Endothelial cell of hepatic sinusoid (primary cell): Measurements from ENCODE around the gene ARMC10.
"Not testable (repeated sequence)": the region's sequence is repeated elsewhere in the genome, so short reads cannot be mapped to it uniquely, and the experiment has no call there.

ENCODE experiments used
- in situ Hi-C: cut with HindIII; loops from 2 replicates; pipeline ENCODE4 v1.10.0; 2017; ENCODE audit warnings: low sequenced_read_pairs

The ARMC10 gene

DNA sequence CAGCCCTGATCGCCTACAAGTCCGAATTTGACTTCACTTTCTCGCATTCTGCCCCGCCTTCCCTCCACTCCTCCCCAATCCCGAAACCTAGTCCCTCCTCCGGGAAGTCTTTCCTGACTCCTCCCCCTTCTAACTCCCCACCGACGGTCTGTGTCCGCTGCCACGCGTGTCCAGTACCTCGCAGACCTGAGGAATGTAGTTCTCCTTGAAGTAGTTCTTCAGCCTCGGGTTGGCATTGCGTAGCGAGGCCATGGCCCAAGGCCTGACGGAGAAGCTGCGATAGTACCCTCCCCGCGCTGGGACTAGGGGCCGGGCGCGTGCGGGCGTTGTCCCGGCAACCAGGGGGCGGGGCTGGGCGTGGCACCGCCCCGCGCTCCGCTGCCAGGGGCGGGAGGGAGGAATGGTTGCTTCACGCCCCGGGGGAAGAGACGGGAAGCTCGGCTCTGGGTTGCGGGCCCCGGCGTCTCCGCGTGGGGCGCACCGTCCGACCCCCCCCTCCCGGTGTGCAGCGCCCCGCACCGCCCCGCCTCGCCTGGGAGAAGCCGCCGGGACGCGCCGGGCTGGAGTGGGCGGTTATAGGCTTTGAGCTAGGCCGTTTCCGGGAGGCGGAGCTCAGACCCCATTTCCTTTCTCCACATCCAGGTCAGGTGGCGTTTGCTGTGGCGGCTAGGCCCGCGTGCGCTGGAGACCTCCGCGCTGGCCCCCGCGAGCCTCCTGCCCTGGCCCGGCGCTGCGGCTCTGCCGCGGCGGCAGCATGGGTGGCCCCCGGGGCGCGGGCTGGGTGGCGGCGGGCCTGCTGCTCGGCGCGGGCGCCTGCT, at the start of gene ARMC10, which contains the start of gene FBXL13:
Gene ARMC10 (plus strand): TSS at position 622 of the 818 bp plus-strand sequence. CDS start 133 bp downstream, at position 755.
Gene FBXL13 (minus strand): TSS at position 278 of the 818 bp plus-strand sequence.
- in situ Hi-C loops, result no loop called here

DNA sequence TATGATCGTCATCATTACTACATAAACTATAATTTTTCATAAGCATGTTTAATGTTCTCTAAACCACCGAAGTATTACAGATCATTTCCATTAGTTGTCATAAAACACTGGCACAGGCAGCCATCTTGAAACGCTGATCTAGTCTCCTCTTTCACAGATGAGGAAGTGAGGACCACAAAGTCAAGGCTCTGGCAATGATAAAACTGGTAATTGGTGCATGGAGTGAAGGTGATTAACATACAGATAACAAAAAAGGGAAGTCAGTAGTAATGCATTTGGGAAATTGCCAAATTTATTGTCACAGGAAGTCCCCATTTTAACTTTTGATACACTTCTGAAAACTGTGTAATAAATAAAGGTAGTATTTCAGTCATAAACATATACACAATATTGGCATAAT, 49.6 kb upstream of the ARMC10 start:
- in situ Hi-C loops, result no loop called here

DNA sequence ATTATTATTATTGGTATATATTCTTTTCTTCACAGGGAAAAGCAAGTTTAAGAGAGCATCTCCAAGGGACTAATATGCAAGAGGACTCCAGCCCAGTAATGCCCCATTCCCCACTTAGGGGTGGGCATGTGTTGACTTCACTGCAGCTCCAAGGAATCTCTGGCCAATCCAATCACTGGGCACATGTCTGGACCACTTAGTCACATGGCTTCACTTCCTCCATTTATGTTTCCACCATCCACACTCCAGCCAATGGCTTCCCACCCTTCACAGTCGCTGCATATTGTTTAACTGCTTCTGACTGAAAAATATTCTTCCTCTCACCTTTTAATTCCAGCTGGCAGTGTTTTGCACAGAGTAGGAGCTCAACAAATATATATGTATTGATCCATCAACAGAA, 43.9 kb upstream of the ARMC10 start:
- in situ Hi-C loops, result no loop called here

DNA sequence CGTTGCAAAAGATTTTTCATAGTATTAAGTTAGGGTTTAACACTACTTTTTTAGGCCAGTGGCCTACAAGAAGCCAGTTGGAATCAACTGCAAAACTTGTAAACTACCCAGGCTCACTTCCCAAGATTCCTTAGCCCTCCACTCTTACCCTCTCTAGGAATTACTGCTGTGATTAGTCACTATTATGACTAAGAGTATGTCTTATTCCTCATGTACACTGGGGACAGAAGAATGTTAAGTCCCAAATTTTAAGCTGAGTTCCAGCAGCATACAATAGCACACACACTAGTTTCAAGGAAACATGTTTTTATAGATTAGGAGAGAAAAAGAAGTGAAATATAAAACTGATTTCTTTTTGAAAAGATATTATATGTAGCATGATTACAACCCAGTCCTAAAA, 43.2 kb upstream of the ARMC10 start:
- in situ Hi-C loops, result no loop called here

DNA sequence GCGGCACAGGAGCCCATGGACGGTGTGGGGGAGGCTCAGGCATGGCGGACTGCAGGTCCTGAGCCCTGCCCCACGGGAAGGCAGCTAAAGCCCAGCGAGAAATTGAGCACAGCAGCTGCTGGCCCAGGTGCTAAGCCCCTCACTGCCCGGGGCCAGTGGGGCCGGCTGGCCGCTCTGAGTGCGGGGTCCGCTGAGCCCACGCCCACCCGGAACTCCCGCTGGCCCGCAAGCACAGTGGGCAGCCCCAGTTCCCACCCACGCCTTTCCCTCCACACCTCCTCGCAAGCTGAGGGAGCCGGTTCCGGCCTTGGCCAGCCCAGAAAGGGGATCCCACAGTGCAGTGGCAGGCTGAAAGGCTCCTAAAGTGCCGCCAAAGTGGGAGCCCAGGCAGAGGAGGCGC, 40.6 kb upstream of the ARMC10 start:
- in situ Hi-C loops, result not testable (repeated sequence)

DNA sequence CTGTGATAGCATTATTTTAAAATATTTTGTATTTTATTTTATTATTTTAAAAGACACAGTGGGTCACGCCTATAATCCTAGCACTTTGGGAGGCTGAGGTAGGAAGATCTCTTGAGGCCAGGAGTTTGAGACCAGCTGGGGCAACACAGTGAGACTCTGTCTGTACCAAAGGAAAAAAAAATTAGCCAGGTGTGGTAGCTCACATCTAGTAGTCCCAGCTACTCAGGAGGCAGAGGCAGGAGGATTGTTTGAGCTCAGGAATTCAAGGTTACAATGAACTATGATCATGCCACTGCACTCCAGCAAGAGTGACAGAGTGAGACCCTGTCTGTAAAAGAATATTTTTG, 37.5 kb upstream of the ARMC10 start:
- in situ Hi-C loops, result no loop called here

DNA sequence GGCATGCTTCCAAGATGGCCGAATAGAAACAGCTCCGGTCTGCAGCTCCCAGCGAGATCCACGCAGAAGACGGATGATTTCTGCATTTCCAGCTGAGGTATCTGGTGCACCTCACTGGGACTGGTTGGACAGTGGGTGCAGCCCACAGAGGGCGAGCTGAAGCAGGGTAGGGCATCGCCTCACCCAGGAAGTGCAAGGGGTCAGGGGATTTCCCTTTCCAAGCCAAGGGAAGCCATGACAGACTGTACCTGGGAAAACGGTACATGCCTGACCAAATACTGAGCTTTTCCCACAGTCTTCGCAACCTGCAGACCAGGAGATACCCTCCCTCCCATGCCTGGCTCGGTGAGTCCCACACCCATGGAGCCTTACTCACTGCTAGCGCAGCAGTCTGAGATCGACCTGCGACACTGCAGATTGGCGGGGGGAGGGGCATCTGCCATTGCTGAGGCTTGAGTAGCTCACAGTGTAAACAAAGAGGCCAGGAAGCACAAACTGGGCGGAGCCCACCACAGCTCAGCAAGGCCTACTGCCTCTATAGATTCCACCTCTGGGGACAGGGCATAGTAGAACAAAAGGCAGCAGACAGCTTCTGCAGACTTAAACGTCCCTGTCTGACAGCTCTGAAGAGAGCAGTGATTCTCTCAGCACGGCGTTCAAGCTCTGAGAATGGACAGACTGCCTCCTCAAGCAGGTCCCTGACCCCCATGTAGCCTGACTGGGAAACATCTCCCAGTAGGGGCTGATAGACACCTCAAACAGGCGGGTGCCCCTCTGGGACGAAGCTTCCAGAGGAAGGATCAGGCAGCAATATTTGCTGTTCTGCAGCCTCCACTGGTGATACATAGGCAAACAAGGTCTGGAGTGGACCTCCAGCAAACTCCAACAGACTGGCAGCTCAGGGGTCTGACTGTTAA, 36.9 kb upstream of the ARMC10 start:
- in situ Hi-C loops, result not testable (repeated sequence)

DNA sequence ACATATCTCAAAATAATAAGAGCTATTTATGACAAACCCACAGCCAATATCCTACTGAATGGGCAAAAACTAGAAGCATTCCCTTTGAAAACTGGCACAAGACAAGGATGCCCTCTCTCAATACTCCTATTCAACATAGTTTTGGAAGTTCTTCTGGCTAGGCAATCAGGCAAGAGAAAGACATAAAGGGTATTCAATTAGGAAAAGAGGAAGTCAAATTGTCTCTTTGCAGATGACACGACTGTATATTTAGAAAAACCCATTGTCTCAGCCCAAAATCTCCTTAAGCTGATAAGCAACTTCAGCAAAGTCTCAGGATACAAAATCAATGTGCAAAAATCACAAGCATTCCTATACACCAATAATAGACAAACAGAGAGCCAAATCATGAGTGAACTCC, 33.1 kb upstream of the ARMC10 start:
- in situ Hi-C loops, result not testable (repeated sequence)

DNA sequence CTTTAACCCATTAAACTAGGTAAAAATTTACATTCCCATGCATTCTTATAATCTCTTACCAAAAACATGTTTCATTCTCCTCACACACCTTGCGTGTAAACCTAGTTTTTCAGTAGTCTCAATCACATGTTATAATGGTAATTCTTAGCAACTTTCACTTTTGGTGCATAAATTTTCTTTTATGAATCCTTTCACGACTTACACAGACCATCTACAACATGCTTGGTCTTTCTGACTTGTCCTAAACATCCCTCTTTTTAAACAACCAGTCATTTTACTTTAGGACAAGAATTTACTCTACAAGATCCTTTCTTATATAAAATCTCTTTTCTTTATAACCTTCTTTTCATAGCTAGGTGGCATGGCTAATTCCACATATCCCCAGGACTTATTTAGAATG, 26.1 kb upstream of the ARMC10 start:
- in situ Hi-C loops, result no loop called here

DNA sequence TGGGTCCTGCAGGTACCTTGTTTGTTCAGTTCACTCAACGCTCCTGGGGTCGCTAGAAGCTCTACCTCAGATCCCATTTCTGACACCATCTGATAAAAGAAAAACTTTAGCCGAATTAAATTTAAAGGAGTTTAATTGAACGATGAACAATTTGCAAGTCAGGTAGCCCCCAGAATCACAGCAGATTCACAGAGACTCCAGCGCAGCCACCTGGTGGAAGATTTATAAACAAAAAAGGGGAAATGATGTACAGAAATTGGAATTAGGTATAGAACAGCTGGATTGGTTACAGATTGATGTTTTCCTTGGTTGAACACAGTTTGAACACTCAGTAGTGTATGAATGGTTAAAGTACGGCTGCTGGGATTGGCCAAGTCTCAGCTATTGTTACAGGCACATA, 23.4 kb upstream of the ARMC10 start:
- in situ Hi-C loops, result no loop called here

DNA sequence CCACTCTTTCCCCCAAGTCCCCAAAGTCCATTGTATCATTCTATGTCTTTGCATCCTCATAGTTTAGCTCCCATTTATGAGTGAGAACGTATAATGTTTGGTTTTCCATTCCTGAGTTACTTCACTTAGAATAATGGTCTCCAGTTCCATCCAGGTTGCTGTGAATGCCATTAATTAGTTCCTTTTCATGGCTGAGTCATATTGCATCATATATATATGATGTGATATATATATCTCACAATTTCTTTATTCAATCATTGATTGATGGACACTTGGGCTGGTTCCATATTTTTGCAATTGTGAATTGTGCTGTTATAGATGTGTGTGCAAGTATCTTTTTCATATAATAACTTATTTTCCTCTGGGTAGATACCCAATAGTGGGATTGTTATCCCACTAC, 18.9 kb upstream of the ARMC10 start:
- in situ Hi-C loops, result not testable (repeated sequence)

DNA sequence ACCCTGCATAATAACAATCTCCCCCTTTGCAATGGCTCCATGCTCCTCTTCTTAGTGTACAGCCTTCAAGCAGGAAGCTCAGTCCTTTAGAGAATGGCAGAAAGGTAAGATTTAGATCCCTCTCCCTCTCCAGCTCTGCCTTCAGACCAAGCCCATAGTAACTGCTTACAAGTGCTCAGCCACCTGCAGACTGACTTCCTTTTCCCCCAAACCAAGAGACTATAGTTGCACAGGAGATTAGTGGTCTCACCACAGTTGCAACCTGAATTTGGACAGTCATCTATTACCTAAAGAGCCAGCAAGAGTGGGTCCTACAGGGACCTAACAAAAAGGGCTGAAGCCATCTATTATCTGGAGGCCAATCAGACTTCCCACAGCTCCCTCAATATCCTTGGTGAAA, 16.8 kb upstream of the ARMC10 start:
- in situ Hi-C loops, result no loop called here

DNA sequence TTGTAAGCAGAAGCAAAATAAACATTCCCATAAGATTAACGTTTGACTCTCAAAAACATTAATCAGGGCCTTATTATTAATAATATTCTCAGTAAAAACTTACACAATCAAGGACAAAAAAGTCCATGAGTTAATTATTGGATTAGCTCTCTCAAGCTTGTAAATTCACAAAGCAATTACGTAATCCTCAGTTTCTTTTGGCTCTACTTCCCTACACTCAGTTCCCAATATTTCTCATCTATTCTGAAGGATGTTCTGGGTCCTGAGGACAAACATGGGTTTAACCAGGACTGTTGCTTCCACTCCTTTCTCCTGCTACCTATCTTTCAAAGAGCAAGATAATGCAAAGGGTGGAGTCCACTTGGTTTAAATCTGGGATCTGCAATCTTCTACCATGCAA, 15.5 kb upstream of the ARMC10 start:
- in situ Hi-C loops, result no loop called here

DNA sequence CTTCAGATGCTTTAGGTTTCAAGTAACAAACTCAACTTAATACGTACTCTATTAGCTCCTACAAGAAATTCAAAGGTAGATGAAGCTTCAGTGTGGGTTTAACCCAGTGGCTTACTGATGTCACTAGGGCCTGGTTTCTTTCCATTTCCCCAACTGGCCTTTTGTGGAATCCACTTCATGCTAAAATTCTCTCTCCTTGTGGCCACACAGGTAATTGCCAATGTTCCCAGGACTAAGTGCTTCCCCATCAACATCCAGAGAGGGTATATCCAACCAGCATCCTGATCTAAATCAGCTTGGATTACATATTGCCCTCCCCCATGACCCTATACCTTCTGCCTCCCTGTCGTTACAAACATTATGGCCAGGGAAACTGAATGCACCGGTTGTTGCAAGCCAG, 11.0 kb upstream of the ARMC10 start:
- in situ Hi-C loops, result no loop called here

DNA sequence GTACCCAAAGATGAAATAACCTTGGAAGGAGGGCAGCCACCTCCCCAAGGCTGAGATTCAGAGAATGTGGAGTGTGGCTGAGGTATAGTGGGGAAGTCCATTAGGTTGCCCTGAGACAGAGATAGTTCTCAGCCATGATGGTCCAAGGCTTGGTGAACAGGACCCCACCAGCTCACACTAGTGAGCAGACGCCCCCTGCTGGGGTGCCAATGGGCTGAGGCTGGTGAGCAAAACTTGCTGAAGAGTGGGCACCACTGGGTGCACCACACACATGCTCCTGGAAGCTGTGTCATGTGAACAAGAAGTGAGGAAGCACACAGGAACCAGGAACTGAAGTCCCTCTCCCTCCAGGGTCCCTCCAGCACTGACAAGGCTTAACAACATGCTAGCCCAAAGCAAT, 9.3 kb upstream of the ARMC10 start:
- in situ Hi-C loops, result no loop called here

DNA sequence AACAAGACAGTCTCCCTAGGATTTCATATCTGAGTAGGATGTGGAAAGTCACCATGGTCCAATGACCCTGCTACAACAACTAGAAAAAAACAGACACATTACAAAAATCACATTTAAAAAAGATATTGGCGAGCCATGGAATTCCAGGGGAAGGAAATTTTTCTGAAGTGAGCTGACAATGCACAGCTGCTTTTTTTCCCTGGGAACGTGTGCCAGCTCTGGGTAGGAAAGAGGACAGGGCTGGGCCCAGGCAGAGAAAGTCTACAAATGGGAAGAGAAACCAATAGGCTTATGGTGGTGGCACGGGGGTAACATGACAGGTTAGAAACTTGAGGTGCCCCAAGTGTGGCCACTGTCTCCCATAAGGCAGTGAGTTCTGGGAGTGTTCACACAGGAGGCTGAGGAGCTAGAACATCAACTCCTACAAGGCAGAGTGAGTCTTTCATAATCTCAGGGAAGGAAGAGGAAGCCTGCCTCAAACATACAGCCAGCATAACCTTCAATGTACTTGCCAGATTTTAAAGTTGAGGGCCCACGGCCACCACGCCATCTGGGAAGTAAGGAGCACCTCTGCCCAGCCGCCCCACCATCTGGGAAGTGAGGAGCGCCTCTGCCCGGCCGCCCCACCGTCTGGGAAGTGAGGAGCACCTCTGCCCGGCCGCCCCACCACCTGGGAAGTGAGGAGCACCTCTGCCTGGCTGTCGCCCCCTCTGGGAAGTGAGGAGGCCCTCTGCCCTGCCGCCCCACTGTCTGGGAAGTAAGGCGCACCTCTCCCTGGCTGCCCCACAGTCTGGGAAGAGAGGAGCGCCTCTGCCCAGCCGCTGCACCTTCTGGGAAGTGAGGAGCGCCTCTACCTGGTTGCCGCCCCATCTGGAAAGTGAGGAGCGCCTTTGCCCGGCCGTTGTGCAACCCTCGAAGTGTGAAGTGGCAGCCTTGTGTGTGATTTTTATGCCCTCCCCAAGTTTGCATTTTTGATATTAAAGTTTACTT, 6.2 kb upstream of the ARMC10 start:
- in situ Hi-C loops, result no loop called here

DNA sequence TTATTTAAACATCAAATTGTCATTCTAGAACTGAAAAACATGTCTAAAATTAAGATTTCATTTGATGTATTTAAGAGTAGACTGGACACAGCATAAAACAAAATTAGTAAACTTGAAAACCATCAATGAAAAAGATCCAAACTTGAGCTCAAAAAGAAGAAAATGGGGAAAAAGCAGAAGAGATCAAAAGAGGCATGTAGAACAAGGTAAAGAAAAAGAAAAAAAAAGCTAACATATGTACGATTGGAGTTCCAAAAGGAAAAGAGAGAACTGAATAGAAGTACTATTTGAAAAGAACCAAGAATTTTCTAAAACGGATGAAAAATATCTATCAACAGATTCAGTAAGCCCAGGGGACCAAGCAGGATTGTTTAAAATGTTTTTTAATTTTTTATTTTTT, 3.9 kb upstream of the ARMC10 start:
- in situ Hi-C loops, result no loop called here

DNA sequence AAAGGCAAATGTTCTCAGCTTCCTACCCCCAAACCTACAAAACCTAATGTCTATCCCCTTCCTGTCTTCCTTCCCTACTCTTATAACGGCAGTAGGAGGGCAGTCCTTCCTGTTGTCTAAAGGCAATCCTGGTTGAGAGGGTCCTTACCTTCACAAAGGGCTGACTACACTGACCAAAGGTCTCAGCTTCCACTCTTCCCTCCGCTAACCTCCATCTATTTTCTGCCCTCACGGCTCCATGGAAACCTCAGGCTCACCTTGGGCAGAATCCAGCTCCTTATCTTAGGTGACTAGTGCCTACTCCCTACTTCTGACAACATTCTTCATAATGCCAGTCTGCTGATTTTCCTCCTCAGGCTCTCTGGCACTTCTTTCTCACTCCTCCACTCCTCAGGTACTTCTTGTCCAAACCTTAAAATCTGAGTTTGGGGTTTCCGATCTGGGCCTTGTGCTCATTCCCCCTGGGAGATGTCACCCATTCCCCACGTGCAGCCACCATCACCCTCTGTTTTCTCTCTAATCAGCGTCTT, 886 bp upstream of the ARMC10 start:
- in situ Hi-C loops, result no loop called here

DNA sequence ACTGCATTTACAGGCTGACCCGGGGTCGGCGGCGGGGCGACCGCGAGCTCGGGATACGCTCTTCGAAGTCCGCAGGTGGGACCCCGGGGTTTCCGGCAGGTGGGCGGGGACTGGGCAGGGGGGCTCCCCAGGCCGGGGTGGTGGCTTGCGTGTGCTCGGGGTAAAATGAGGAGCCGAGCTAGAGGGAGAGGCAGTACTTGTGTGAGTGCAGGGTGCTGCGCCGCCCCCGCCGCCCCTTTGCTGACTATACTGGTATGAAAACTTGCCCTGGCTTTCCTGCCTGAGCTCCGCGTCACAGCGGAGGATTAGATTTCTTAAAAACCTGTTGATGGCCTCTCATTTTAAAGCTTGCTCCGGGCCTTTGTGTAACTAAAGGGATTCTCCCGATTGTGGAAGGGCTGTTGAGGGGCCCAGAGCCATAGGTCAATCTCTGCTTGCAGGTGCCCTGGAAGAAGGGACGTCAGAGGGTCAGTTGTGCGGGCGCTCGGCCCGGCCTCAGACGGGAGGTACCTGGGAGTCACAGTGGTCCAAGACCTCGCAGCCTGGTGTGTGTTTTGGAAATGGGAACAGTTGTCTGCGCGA, 488 bp downstream of the ARMC10 start:
- in situ Hi-C loops, result no loop called here

DNA sequence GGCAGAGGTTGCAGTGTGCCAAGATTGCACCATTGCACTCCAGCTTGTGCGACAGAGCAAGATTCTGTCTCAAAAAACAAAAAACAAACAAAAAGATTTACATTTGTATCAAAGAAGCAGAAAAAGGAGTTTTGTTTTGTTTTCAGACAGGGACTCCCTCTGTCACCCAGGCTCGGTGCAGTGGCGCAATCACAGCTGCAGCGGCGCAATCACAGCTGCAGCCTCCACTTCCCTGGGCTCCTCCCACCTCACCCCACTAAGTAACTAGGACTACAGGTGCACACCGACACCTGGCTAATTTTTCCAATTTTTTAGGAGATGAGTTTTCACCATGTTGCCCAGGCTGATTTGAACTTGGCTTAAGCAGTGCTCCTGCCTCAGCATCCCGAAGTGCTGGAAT, 1.8 kb downstream of the ARMC10 start:
- in situ Hi-C loops, result no loop called here
